Neural crest cell (in vitro differentiated cells): Measurements from ENCODE around the gene PI16. TPM values are rescaled to one million over a fixed set of nuclear protein-coding genes. Genes with fewer than 3 reads are reported as not detected.

Experiments
- DNase-seq: peaks from one replicate; pipeline ENCODE4 v3.0.0; 2021; ENCODE audit warnings: low read depth, mixed read lengths, low spot score
- H3K27ac Mint-ChIP-seq: one replicate; pipeline ENCODE4 v1.8.0; 2021; ENCODE audit warnings: mild to moderate bottlenecking, mixed read lengths; ENCODE audit not compliant: unreplicated experiment
- H3K27me3 Mint-ChIP-seq: 2 replicates; pipeline ENCODE4 v1.8.0; 2021; ENCODE audit warnings: low read depth, mild to moderate bottlenecking, mixed read lengths
- H3K36me3 Mint-ChIP-seq: 2 replicates; pipeline ENCODE4 v1.8.0; 2021; ENCODE audit warnings: low read depth, mild to moderate bottlenecking, mixed read lengths
- H3K4me1 Mint-ChIP-seq: 2 replicates; pipeline ENCODE4 v1.8.0; 2021; ENCODE audit warnings: mixed read lengths
- H3K4me3 Mint-ChIP-seq: one replicate; pipeline ENCODE4 v1.8.0; 2021; ENCODE audit warnings: mild to moderate bottlenecking, mixed read lengths
- H3K9me3 Mint-ChIP-seq: 2 replicates; pipeline ENCODE4 v1.8.0; 2021; ENCODE audit warnings: mixed read lengths
- total RNA-seq: library from RNA; stranded (reverse); gene quantifications from 2 replicates; pipeline ENCODE4 v1.2.1, GENCODE V29; 2021
- TF ChIP-seq, protein P1 (sequence below): fragments of 200-600 bp; sonication (generic); conservative IDR thresholded peaks from 2 replicates; pipeline ENCODE4 v1.5.0; 2021; ENCODE audit warnings: antibody characterized with exemption, mild to moderate bottlenecking

The PI16 gene
- total RNA-seq, 1 donor from 2014 or later, result not detected

DNA sequence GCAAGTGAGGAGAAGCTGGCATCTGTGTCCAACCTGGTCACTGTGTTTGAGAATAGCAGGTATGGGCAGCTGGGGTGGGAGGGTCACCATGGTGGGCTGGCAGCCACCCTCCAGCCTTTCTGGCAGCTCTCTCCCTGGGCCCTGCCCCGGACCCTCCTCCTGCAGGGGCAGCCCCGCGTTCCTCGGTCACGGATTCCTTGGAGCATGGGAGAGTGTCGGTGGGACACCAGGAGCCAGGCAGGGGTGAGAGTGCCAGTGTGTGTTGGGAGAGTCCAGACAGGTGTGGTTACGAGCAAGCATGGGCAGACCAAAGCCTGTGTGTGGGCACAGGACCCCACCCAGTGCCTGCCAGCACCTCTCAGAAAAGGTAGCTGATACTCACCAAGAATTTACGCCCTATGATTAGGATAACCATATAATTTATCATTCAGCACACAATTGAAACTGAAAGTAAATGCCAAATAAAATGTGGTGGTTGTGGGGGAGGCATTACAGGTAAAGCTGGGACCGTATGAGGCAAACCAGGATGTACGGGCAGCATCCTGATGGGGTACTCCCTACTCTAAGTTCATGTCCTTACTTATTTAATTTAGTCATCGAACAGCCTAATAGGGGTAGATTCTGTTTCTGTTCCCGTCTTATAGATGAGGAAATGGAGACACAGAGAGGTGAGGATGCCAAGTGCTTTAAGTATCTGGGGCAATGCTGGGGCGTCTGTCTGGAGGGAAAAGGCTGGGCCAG lies 51.5 kb downstream of the PI16 start:
- Mint-ChIP-seq H3K9me3 (no peaks in the 10 kb centered on the region), H3K4me3 (no peak overlapping the region)
- no peak for DNase-seq

DNA sequence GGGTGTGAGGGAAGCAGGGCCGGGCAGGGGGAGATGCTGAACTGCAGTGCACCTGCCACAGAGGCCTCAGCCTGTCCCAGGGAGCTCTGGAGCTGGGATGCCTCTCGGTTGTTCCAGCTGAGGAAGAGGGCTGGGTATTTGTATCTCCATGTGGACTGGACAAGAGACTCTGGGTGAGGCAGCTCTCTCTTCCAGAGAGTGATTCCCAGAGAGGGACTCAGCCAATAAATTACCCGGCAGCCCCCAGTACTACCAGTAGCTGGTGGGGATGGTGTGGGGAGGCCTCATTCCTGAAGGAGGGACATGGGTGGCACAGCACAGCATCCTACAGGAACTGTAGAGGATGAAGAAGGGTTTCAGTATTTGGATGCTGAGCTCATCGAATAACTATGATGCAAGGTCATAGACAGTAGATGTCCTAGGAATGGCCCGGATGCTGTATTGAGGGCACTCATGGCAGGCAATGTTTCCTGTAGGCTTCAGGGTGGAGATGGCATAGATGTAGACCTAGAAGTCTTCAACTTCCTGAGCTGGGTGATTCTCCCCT lies 52.3 kb downstream of the PI16 start:
- H3K36me3 Mint-ChIP-seq, result no peaks in the 10 kb centered on the region
- no peaks in the 10 kb centered on the region for H3K9me3 Mint-ChIP-seq
- DNase-seq, result no peak
- no peak overlapping the region for H3K4me3 Mint-ChIP-seq
- H3K27me3 Mint-ChIP-seq, result no peaks in the 10 kb centered on the region
- H3K27ac Mint-ChIP-seq, result no peak overlapping the region
- TF ChIP-seq, protein P1, sequence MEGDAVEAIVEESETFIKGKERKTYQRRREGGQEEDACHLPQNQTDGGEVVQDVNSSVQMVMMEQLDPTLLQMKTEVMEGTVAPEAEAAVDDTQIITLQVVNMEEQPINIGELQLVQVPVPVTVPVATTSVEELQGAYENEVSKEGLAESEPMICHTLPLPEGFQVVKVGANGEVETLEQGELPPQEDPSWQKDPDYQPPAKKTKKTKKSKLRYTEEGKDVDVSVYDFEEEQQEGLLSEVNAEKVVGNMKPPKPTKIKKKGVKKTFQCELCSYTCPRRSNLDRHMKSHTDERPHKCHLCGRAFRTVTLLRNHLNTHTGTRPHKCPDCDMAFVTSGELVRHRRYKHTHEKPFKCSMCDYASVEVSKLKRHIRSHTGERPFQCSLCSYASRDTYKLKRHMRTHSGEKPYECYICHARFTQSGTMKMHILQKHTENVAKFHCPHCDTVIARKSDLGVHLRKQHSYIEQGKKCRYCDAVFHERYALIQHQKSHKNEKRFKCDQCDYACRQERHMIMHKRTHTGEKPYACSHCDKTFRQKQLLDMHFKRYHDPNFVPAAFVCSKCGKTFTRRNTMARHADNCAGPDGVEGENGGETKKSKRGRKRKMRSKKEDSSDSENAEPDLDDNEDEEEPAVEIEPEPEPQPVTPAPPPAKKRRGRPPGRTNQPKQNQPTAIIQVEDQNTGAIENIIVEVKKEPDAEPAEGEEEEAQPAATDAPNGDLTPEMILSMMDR, result no peak
- no peaks in the 10 kb centered on the region for H3K4me1 Mint-ChIP-seq

More for the DNA sequence above, 51.5 kb downstream of the PI16 start:
- TF ChIP-seq, protein P1, result no peak
- Mint-ChIP-seq H3K36me3 (no peaks in the 10 kb centered on the region), H3K4me1 (no peaks in the 10 kb centered on the region), H3K27me3 (no peaks in the 10 kb centered on the region), H3K27ac (no peak overlapping the region)

DNA sequence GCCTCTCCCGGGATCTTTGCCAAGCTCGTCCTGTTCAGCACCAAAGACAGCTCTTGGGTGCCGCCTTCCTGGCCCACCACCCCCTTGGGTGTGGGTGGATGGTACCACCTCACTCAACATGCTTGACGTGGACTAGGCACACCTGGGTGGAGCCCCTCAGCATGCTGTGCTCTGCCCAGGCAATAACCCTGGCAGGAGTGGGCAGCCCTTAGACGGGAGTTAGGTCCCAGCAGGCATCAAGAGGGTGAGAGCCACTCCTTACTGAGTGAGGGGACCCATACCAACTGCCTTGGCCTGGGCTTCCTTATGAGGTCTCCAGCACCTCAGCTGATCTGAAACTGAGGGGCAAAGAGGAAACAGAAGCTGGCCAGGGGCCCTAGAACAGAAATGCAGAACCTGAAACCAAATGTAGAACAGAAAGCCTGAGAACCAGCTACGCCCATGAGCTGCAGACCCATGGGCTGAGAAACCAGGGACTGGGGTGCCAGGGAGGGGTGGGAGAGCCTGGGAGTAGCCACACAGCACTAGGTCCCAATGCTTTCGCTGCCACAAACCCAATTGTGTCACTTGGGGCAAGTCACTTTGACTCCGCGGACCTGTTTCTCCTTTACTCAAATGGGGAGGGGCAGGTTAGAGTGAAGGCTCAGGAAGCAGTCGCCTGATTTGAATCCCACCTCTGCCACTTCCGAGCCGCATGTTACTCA lies 53.0 kb downstream of the PI16 start:
- no peaks in the 10 kb centered on the region for H3K9me3 Mint-ChIP-seq

DNA sequence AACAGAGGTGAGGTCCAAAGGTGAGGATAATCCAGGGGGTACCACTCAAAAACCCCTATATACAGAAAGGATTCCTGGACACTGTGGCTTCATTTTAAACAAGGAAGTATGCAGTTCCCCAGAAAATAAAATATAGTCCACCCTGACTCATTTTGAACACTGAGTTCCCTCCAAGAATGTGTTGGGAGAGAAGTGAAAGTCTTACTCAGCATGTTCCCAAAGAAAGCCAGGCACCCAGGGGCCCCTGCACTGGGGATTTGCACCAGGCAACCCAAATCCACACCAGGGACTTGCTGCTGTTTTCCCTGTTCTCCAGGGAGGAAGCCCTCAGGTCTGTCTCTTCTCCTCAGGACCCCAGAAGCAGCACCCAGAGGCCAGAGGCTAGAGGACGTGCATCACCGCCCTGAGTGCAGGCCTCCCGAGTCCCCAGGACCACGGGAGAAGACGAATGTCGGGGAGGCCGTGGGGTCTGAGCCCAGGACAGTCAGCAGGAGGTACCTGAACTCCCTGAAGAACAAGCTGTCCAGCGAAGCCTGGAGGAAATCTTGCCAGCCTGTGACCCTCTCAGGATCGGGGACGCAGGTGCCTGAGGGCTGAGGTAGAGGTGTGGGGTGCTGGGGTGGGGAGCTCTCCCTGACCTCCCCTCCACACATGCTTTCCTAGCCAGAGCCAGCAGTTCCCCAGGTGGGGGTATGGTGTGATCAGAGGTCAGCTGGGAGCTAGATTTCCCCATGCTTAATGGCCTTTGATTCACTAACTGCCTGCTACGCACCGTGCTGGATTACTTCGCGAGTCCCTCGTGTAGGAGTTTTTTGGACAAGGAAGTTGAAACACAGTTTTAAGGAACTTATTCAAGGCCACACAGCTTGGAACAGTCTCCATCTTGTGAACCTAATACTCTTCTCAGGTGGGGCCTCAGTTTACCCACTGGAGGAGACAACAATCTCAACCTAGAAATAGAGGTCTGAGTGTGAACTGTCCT lies 54.2 kb downstream of the PI16 start:
- Mint-ChIP-seq H3K36me3 (no peaks in the 10 kb centered on the region), H3K4me3 (no peak overlapping the region), H3K9me3 (no peaks in the 10 kb centered on the region), H3K27me3 (no peaks in the 10 kb centered on the region), H3K4me1 (no peaks in the 10 kb centered on the region), H3K27ac (no peak overlapping the region)
- DNase-seq, result no peak
- TF ChIP-seq, protein P1, result no peak

More for the DNA sequence above, 53.0 kb downstream of the PI16 start:
- Mint-ChIP-seq H3K27ac (no peak overlapping the region), H3K36me3 (no peaks in the 10 kb centered on the region), H3K27me3 (no peaks in the 10 kb centered on the region), H3K4me3 (no peak overlapping the region), H3K4me1 (no peaks in the 10 kb centered on the region)
- no peak for DNase-seq
- TF ChIP-seq, protein P1, result no peak

DNA sequence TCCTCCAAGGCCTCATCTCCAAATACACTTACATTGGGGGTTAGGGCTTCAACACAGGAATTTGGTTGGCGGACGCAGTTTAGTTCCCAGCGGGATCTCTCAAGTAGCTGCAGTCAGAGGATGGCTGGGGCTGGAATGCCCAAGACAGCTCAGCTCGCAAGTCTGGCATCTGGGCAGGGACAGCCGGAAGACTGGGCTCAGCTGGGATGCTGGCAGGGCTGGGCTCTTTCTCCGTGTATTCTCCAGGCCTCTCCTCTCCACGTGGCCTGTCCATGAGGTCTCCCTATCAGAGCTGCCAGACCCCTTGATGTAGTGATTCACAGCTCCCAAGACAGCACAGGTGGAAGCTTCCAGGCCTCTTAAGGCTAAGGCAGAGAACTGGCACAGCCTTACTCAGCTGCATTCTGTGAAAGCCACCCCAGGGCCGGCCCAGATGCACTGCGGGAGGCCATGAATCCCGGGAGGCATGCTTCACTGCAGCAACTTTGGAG lies 55.9 kb downstream of the PI16 start:
- no peak overlapping the region for H3K4me3 Mint-ChIP-seq
- H3K9me3 Mint-ChIP-seq, result no peaks in the 10 kb centered on the region
- H3K27ac Mint-ChIP-seq, result no peak overlapping the region
- TF ChIP-seq, protein P1, result no peak
- H3K27me3 Mint-ChIP-seq, result no peaks in the 10 kb centered on the region
- H3K4me1 Mint-ChIP-seq, result no peaks in the 10 kb centered on the region
- no peaks in the 10 kb centered on the region for H3K36me3 Mint-ChIP-seq
- DNase-seq, result no peak
